B cell (primary cell): Measurements from ENCODE around the gene PSEN1.

Source experiments
- CTCF ChIP-seq: fragments of 200-600 bp; IDR thresholded peaks from one replicate; pipeline ENCODE4 v1.8.0; 2022; ENCODE audit warnings: antibody characterized with exemption, mild to moderate bottlenecking
- EZH2 ChIP-seq: IDR thresholded peaks from 2 replicates; pipeline ENCODE4 v1.6.1; 2012; ENCODE audit warnings: borderline replicate concordance, low read depth, mild to moderate bottlenecking, moderate library complexity, low read length; ENCODE audit not compliant: insufficient read depth, poor library complexity, severe bottlenecking

GRCh38 chr14:73264885-73265720 is 128.8 kb downstream of the PSEN1 start:
- TF ChIP-seq CTCF (no peak), EZH2 (no peak)
